ENCODE measurements around the gene DCLK1.

DNA sequence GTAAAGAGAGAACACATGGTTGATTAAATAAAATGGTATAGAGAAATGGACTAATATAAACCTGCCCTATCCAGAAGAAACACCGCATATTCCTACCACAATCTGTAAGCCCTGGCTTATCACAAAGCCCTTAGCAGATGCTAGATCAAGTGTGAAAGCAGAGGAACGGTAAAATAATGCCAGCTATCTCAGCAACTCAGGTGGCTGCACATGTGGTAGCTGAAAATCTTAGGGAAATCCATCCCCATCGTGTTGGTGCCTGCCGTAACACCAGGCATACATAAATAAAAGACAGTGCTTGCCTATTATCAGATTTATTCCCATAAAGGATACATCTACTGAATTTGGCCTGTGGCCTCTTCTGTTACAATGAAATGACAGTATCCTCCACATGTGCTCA, 350.6 kb downstream of the DCLK1 start:
- TF ChIP-seq ZNF274 (IDR thresholded peaks at IDR 0.05; ENCODE audit: low read depth, low read length) (no peak), ZFX (IDR thresholded peaks at IDR 0.05) (no peak), CTCF (IDR thresholded peaks at IDR 0.05 in 2 of 3, conservative IDR thresholded peaks at IDR 0.05 in 1 of 3; ENCODE audit: borderline replicate concordance in 1 of 3, insufficient read depth in 1 of 3, low read depth in 2 of 3, low read length in 2 of 3) (no peak), POLR2A (IDR thresholded peaks at IDR 0.05; ENCODE audit: borderline replicate concordance, extremely low read depth, insufficient read depth, insufficient read length) (no peak), POLR2AphosphoS5 (IDR thresholded peaks at IDR 0.05; ENCODE audit: low read depth, low read length) (no peak), EZH2 (IDR thresholded peaks at IDR 0.05) (no peak), CEBPB (IDR thresholded peaks at IDR 0.05; ENCODE audit: low read depth) (no peak)
- TF ChIP-seq, protein P1, sequence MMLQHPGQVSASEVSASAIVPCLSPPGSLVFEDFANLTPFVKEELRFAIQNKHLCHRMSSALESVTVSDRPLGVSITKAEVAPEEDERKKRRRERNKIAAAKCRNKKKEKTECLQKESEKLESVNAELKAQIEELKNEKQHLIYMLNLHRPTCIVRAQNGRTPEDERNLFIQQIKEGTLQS (IDR thresholded peaks at IDR 0.05) = no peak
- TF ChIP-seq, protein P2, sequence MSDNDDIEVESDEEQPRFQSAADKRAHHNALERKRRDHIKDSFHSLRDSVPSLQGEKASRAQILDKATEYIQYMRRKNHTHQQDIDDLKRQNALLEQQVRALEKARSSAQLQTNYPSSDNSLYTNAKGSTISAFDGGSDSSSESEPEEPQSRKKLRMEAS (IDR thresholded peaks at IDR 0.05) = no peak
- TF ChIP-seq, protein P3, sequence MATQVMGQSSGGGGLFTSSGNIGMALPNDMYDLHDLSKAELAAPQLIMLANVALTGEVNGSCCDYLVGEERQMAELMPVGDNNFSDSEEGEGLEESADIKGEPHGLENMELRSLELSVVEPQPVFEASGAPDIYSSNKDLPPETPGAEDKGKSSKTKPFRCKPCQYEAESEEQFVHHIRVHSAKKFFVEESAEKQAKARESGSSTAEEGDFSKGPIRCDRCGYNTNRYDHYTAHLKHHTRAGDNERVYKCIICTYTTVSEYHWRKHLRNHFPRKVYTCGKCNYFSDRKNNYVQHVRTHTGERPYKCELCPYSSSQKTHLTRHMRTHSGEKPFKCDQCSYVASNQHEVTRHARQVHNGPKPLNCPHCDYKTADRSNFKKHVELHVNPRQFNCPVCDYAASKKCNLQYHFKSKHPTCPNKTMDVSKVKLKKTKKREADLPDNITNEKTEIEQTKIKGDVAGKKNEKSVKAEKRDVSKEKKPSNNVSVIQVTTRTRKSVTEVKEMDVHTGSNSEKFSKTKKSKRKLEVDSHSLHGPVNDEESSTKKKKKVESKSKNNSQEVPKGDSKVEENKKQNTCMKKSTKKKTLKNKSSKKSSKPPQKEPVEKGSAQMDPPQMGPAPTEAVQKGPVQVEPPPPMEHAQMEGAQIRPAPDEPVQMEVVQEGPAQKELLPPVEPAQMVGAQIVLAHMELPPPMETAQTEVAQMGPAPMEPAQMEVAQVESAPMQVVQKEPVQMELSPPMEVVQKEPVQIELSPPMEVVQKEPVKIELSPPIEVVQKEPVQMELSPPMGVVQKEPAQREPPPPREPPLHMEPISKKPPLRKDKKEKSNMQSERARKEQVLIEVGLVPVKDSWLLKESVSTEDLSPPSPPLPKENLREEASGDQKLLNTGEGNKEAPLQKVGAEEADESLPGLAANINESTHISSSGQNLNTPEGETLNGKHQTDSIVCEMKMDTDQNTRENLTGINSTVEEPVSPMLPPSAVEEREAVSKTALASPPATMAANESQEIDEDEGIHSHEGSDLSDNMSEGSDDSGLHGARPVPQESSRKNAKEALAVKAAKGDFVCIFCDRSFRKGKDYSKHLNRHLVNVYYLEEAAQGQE (IDR thresholded peaks at IDR 0.05; ENCODE audit: low read depth) = no peak
